Left renal pelvis (tissue), 4 donors: ENCODE results near the gene NPM3. TPM values are rescaled to one million over a fixed set of nuclear protein-coding genes. Genes with fewer than 3 reads are reported as not detected.
A peak's percentile ranks its signal among the peaks of the same experiment; 100 is the strongest.

Experiments used
- DNase-seq, 4 donors: peaks; one replicate each; pipeline ENCODE4 v3.0.0-alpha.2; 2013; ENCODE audit warnings: low read depth in 4 of 4, low spot score in 3 of 4
- polyA plus RNA-seq, 4 donors: library from polyadenylated mRNA; unstranded; fragments of 120-200 nt; gene quantifications; one replicate each; pipeline ENCODE4 v1.2.1, GENCODE V29; 2013; ENCODE audit not compliant: insufficient read length in 4 of 4

The NPM3 gene
- polyA plus RNA-seq = 10 to 100 TPM; 51.1 to 64.8 (median 55.1) TPM

DNA sequence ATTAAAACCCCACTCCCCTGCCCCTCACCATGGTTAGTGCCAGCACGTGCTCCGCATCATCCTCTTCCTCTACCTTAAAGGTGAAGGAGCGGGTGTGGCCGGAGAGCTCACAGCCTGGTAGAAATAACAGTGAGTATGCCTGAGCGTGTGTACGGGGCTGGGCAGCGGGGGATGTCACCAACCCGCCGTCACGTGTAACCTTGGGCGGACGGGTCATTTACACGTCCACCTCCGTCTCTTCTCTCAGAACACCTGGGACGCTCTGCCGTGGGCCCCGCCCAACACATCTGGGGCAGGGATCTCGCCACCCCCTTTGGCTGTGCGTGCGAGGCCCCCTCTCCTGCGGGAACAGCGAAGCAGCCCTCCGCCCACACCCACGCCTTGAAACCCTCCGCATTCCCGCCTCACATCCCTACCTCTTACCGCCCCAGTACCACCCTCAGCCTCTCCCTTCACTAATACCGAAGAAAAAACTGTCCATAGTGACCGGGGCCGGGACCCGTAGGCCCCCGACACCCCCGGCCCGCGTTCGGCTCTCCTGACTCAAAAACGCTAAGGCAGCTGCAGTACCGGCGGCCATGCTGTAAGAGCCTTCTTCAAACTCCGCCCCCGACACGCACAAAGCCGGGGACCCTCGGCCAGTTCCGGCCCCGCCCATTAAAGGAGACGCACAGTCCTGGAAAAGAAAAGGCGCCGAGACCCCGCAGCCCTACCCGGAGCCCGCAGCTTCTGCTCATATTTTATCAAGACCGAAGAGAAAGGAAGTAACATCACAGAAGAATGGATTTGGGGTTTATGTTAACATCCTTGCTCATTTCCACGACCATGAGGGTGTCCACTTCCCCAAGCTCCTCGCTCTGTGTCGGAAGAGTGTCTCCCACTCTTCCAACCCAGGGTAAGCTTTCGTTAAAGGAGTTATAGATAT, at the start of gene NPM3:
Gene NPM3 (minus strand): TSS at position 636 of the 925 bp plus-strand sequence. CDS start 56 bp downstream, at position 580.
- DNase-seq = peak in 2 of 4 donors; percentile 67 to 68

- DNase-seq = no peak
Measured at GRCh38 chr10:101832325-101832771, 49.1 kb upstream of the NPM3 start.

GRCh38 chr10:101831169-101831811, 48.0 kb upstream of the NPM3 start:
- no peak for DNase-seq

- DNase-seq = peak in 3 of 4 donors; percentile 71 to 78 (median 78)
Measured at GRCh38 chr10:101830322-101831168, 47.3 kb upstream of the NPM3 start.

GRCh38 chr10:101829561-101830315, 46.5 kb upstream of the NPM3 start:
- DNase-seq = no peak

GRCh38 chr10:101828766-101829551, 45.7 kb upstream of the NPM3 start:
- no peak for DNase-seq

DNA sequence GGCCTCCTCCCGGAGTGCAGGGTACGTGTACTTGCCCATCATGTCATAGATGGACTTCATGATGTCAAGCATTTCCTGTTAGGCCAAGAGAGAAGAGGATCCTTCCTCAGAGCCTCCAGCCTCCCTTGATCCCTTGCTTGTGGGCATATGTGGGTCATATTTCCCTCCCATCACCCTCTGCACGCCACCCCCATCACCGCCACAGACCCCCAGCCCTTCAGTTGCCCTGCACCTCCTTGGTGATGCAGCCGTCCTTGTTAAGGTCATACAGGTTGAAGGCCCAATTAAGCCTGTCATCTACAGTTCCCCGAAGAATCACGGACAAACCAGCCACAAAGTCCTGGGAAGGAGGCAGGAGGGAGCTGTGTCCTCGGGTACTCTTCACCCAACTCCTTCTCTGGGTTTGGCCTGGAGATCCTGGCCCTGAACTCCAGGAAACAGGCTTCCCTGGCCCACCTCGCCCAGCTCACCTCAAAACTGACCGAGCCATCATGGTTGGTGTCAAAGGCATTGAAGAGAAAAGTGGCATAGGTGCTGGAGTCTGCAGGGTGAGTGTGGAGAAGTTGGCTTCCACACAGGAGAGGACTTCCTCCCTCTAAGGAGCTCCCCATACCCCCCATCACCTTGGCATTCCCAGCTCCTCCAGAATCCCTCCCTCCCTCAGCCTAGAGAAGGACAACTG, 44.8 kb upstream of the NPM3 start:
- no peak for DNase-seq

- no peak for DNase-seq
Measured at GRCh38 chr10:101826852-101827434, 43.7 kb upstream of the NPM3 start.

GRCh38 chr10:101824736-101825135, 41.5 kb upstream of the NPM3 start:
- no peak for DNase-seq

DNA sequence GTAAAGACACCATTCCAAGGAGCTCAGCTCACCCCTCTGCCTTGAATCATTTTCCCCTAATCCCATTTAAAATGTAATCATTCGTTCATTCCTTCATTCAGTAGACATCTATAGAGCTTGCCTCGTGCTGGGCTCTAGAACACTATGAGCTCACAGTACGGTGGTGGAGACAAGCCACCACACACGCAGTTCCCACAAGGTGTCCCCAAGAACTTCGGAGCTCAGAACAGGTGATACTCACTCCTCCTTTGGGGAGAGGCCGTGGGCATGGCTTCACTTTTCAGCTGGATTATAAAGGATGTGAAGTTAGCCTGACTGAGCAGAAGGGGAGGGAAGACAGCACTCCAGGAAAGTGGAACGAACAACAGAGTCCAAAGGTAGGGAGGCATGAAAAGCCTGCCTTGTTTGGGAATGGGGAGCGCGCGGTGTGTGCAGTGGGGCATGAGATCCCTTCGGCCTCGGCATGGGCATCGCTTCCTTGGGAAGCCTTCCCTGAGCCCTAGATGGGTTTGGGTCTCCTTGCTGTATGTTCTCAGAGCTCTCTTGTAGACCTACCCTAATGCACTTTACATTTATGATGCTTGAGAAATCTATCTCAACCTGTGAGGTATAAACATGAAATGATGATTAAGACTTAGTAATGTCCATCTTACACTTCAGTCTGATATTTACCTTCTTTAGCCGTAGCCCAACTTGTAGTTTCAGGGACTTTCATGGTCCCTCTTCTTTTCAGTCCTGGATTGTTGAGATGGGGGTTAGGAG, 35.8 kb upstream of the NPM3 start:
- DNase-seq = no peak

GRCh38 chr10:101818119-101818871, 35.0 kb upstream of the NPM3 start, which contains the start of gene OGA:
OGA (minus strand) TSS chr10:101818444; CDS start chr10:101818022, 422 bp downstream.
- DNase-seq = peak; percentile 95 to 98 (median 98)

- peak in 3 of 4 donors; percentile 75 to 76 (median 76) for DNase-seq
Measured at GRCh38 chr10:101817337-101818118, 34.3 kb upstream of the NPM3 start.

DNA sequence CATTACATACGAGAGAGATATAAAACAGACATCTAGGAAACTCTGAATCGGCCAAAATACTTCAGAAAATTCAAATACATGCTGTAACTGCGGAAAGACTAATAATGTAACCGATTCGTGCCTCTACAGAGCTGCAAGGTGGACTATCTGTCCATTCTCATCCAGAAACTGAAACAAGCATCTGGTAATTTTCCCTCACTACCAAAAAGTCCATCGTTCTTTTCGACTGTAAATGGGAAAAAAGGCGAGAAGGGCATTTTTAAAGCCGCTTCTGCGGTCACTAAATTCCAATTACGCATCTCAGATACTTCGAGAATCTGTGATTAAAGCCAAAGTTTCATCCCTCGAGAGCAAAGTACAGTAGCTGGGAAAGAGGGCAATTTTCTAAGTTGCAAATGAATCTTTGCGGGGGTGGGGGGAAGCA, 33.7 kb upstream of the NPM3 start:
- DNase-seq = no peak

DNA sequence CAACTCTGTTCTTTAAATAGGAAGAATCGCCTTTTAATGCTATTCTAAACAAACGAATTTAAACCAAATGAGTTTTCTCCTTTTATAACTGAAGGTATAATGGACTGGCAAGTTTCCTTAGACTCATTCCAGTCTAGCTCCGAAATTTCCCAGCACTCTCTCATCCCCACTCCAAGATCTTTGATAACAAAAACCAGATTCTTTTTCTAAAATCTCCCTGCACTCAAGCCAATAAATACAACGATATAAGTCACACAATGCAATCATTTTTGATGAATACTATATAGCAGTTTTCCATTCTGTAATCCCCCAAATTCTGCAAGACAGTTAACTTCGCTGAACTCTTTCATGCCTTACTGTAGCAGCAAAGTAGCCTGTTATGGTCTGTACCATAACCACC, 33.1 kb upstream of the NPM3 start:
- DNase-seq = no peak

DNA sequence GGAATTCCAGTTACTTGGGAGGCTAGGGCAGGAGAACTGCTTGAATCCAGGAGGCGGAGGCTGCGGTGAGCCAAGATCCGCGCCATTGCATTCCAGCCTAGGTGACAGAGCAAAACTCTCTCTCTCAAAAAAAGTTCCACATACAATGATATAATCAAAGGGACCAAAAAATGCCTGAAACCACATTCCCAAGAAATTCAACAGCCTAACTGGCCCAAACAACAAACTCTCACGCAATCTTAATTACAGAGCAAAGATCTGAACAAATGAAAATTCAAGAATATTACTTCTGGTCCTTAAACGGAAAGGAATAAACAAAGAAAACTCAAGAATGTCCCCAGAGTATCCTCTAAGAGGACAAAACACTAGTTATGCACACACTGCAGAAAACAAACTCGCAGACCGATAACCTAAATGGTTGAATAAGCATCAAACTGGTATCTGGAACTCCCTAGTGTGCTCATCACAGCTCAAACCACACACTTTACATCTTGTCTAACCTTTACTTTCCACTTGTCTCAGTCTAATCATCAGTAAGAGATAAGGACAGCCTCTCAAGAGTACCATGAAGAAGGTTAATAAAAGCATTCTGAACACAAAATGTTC, 31.3 kb upstream of the NPM3 start:
- DNase-seq = no peak
